ENCODE data around the gene TSC22D1.
"Not testable (repeated sequence)": the region's sequence is repeated elsewhere in the genome, so short reads cannot be mapped to it uniquely, and the experiment has no call there.

The TSC22D1 gene

GRCh38 chr13:44573071-44573470 lies 3.1 kb downstream of the TSC22D1 start:
- DNase-seq (ENCODE audit: low spot score) = no peak

GRCh38 chr13:44566601-44567000 lies 9.5 kb downstream of the TSC22D1 start:
- TF ChIP-seq CTCF (IDR thresholded peaks at IDR 0.05; ENCODE audit: extremely low read depth, missing control alignments) = no peak
- DNase-seq (ENCODE audit: low spot score) = no peak

More at GRCh38 chr13:44573071-44573470, 3.1 kb downstream of the TSC22D1 start:
- TF ChIP-seq CTCF (IDR thresholded peaks at IDR 0.05; ENCODE audit: extremely low read depth, missing control alignments) = no peak

GRCh38 chr13:44565881-44566280 lies 10.2 kb downstream of the TSC22D1 start:
- DNase-seq (ENCODE audit: low spot score) = no peak
- TF ChIP-seq CTCF (IDR thresholded peaks at IDR 0.05; ENCODE audit: extremely low read depth, missing control alignments) = no peak

GRCh38 chr13:44564936-44565335 lies 11.2 kb downstream of the TSC22D1 start:
- no peak for DNase-seq (ENCODE audit: low spot score)
- no peak for TF ChIP-seq CTCF (IDR thresholded peaks at IDR 0.05; ENCODE audit: extremely low read depth, missing control alignments)

GRCh38 chr13:44562853-44563252 lies 13.3 kb downstream of the TSC22D1 start:
- DNase-seq (ENCODE audit: low spot score) = not testable (repeated sequence)

- no peak for TF ChIP-seq CTCF (IDR thresholded peaks at IDR 0.05; ENCODE audit: extremely low read depth, missing control alignments)
- DNase-seq (ENCODE audit: low spot score) = no peak
Measured at GRCh38 chr13:44561351-44561750, 14.8 kb downstream of the TSC22D1 start.

GRCh38 chr13:44557986-44558385 lies 18.1 kb downstream of the TSC22D1 start:
- TF ChIP-seq CTCF (IDR thresholded peaks at IDR 0.05; ENCODE audit: extremely low read depth, missing control alignments) = no peak
- no peak for DNase-seq (ENCODE audit: low spot score)

GRCh38 chr13:44555207-44555606 lies 20.9 kb downstream of the TSC22D1 start:
- DNase-seq (ENCODE audit: low spot score) = no peak
- no peak for TF ChIP-seq CTCF (IDR thresholded peaks at IDR 0.05; ENCODE audit: extremely low read depth, missing control alignments)
